Measurements from ENCODE around the gene CLPTM1.

CLPTM1 gene

GRCh38 chr19:45025264-45025663, 70.1 kb downstream of the CLPTM1 start:
- H3K27ac ChIP-seq, result no peak overlapping the region
- TF ChIP-seq CTCF (IDR thresholded peaks at IDR 0.05) (no peak), ZFX (IDR thresholded peaks at IDR 0.05; ENCODE audit: borderline replicate concordance) (no peak)

- TF ChIP-seq CTCF (IDR thresholded peaks at IDR 0.05) (no peak), ZFX (IDR thresholded peaks at IDR 0.05; ENCODE audit: borderline replicate concordance) (no peak)
Observed at GRCh38 chr19:45027371-45027770, 72.2 kb downstream of the CLPTM1 start.

GRCh38 chr19:45030825-45031224, 75.6 kb downstream of the CLPTM1 start:
- no peak overlapping the region for H3K27ac ChIP-seq
- TF ChIP-seq CTCF (IDR thresholded peaks at IDR 0.05) (no peak), ZFX (IDR thresholded peaks at IDR 0.05; ENCODE audit: borderline replicate concordance) (no peak)

More at GRCh38 chr19:45027371-45027770, 72.2 kb downstream of the CLPTM1 start:
- H3K27ac ChIP-seq, result no peak overlapping the region

- H3K27ac ChIP-seq, result no peak overlapping the region
- TF ChIP-seq ZFX (IDR thresholded peaks at IDR 0.05; ENCODE audit: borderline replicate concordance), result no peak
- TF ChIP-seq CTCF (IDR thresholded peaks at IDR 0.05), result no peak
Observed at GRCh38 chr19:45032421-45032820, 77.2 kb downstream of the CLPTM1 start.

GRCh38 chr19:45035755-45036154, 80.6 kb downstream of the CLPTM1 start:
- TF ChIP-seq ZFX (IDR thresholded peaks at IDR 0.05; ENCODE audit: borderline replicate concordance) (no peak), CTCF (IDR thresholded peaks at IDR 0.05) (no peak)
- H3K27ac ChIP-seq, result no peak overlapping the region

GRCh38 chr19:45037393-45038169, 82.4 kb downstream of the CLPTM1 start:
- TF ChIP-seq CTCF (IDR thresholded peaks at IDR 0.05) (no peak), ZFX (IDR thresholded peaks at IDR 0.05; ENCODE audit: borderline replicate concordance) (no peak)
- H3K27ac ChIP-seq, result no peak overlapping the region
